Body of pancreas (tissue), 4 donors: ENCODE data around the gene HDAC7. TPM values are rescaled to one million over a fixed set of nuclear protein-coding genes. Genes with fewer than 3 reads are reported as not detected.

Source experiments
- ATAC-seq: fragments of 150-250 bp; one replicate; pipeline ENCODE4 v1.9.1; 2016
- DNase-seq, 4 donors: peaks; one replicate each; pipeline ENCODE4 v3.0.0-alpha.2; 2019
- H3K27ac ChIP-seq, 4 donors: fragments of 200-600 bp; sonication (generic); 1 replicate in 3 of 4; 2 replicates in 1 of 4; pipeline versions ENCODE4 v1.5.1 to v1.6.1; 2016 to 2019; ENCODE audit warnings: mild to moderate bottlenecking in 1 of 4, mixed read lengths in 1 of 4, moderate library complexity in 1 of 4
- H3K27me3 ChIP-seq, 2 donors: fragments of 200-600 bp; sonication (generic); one replicate each; pipeline ENCODE4 v1.6.0; 2016; ENCODE audit warnings: mild to moderate bottlenecking in 1 of 2
- H3K36me3 ChIP-seq, 2 donors: fragments of 200-600 bp; sonication (generic); replicated peaks in 1 of 2; 2 replicates each; pipeline ENCODE4 v1.5.1; 2016; ENCODE audit warnings: low read depth in 2 of 2; ENCODE audit not compliant: insufficient read depth in 1 of 2
- H3K4me1 ChIP-seq: fragments of 200-600 bp; sonication (generic); one replicate; pipeline ENCODE4 v1.6.0; 2016
- H3K4me3 ChIP-seq, 2 donors: fragments of 200-600 bp; sonication (generic); 1 replicate in 1 of 2; 2 replicates in 1 of 2; pipeline ENCODE4 v1.5.1; 2016 to 2019
- H3K9me3 ChIP-seq, 3 donors: fragments of 200-600 bp; sonication (generic); 1 replicate in 2 of 3; 2 replicates in 1 of 3; pipeline ENCODE4 v1.5.1; 2016
- POLR2A ChIP-seq, 3 donors: fragments of 450-650 bp; IDR thresholded peaks; one replicate each; pipeline ENCODE4 v1.6.1; 2016; ENCODE audit warnings: antibody characterized with exemption in 3 of 3, mild to moderate bottlenecking in 2 of 3
- WGBS, 2 donors: methylation state at CpG; one replicate each; pipeline ENCODE4 v1.1.5; 2017; 5-methylcytosine and 5-hydroxymethylcytosine counted together
- intact Hi-C: fragments of 100-400 bp; cut with DNase I; formaldehyde crosslinking; loops from one replicate; pipeline ENCODE4 v1.15.1; 2023
- total RNA-seq, 2 donors: library from RNA; depleted of rRNA; stranded (reverse); fragments of >200 nt; gene quantifications; one replicate each; pipeline ENCODE4 v1.1.0, GENCODE V29; 2016
- TF ChIP-seq, protein P1 (sequence below), 7 experiments: fragments of 450-650 bp in 4 of 7; fragments of 200-600 bp in 3 of 7; sonication (generic) in 3 of 7; IDR thresholded peaks; one replicate each; pipeline ENCODE4 v1.5.1; 2016 to 2019; ENCODE audit warnings: antibody characterized with exemption in 7 of 7

Gene HDAC7
- total RNA-seq, 2 donors from 2014 or later, result 26.2 to 26.7 TPM

- WGBS, 2 donors, result 24 to 33% methylated on average over 4 to 10 of the region's 10 CpGs
- intact Hi-C loops, result loop anchor here (5.0 kb wide), 1 partner anchor 56 kb away; no protein-coding TSS in a partner anchor
- TF ChIP-seq, protein P1, sequence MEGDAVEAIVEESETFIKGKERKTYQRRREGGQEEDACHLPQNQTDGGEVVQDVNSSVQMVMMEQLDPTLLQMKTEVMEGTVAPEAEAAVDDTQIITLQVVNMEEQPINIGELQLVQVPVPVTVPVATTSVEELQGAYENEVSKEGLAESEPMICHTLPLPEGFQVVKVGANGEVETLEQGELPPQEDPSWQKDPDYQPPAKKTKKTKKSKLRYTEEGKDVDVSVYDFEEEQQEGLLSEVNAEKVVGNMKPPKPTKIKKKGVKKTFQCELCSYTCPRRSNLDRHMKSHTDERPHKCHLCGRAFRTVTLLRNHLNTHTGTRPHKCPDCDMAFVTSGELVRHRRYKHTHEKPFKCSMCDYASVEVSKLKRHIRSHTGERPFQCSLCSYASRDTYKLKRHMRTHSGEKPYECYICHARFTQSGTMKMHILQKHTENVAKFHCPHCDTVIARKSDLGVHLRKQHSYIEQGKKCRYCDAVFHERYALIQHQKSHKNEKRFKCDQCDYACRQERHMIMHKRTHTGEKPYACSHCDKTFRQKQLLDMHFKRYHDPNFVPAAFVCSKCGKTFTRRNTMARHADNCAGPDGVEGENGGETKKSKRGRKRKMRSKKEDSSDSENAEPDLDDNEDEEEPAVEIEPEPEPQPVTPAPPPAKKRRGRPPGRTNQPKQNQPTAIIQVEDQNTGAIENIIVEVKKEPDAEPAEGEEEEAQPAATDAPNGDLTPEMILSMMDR (IDR thresholded peaks at IDR 0.05), result peak; percentile 21 to 45 (median 33)
- TF ChIP-seq POLR2A (IDR thresholded peaks at IDR 0.05), result no peak
- DNase-seq (peak in 3 of 4 donors; percentile 28 to 45 (median 44)), ATAC-seq (peak; percentile 51)
- Histone ChIP-seq H3K36me3 (no peaks in the 10 kb centered on the region), H3K4me1 (peaks cover 8% of the 10 kb centered on the region), H3K27me3 (no peaks in the 10 kb centered on the region), H3K4me3 (no peak overlapping the region), H3K9me3 (no peaks in the 10 kb centered on the region), H3K27ac (no peak overlapping the region)
These were observed 18.7 kb upstream of the HDAC7 start for GRCh38 chr12:47838286-47838931.

DNA sequence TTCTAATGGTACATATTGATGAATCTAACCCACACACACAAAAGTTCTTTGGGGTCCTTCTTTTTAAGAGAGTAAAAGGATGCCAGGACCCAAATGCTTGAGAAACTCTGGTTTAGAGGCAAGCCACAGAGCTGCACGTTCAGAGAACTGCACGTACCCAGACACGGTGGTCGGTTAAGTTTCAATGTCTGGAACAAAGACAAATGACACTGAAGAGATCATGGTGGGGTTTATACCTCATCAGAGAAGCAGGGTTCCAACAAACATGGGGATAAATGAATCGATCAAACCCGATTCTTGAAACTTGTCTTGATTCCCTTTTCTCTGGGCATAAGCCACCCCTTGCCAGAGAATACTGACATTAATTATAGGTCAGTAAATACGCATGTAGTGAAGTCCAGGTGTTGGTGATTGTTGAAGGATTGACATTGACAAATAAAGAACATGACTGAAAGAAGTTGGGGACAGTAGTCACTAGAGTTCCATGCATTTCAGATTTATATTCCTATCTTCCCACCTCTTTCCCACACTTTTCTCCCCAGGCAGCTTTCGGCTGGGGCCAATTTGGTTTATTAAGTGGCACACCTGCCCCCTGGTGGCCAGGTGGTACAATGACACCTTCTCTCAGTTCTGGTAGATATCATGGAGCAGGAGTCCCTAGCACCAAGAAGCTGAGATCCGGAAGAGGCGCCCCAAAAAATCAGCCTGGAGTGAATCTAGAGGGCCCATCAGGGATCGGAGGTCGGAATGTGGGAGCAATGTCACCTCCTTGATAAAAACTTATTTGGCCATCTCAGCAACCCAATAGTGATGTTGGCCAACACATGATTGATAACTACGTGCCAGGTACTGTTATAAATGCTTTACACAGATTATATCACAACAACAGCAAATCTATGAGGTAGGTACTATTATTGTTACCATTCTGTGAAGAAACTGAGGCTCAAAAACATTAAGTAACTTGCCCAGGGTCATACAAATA, 17.8 kb upstream of the HDAC7 start:
- DNase-seq, result peak; percentile 72 to 75 (median 74)
- no peaks in the 10 kb centered on the region for H3K36me3 ChIP-seq
- no peak overlapping the region for H3K27ac ChIP-seq
- no peaks in the 10 kb centered on the region for H3K9me3 ChIP-seq
- H3K4me3 ChIP-seq, result no peak overlapping the region
- H3K4me1 ChIP-seq, result peaks cover 8% of the 10 kb centered on the region
- intact Hi-C loops, result loop anchor here (5.0 kb wide), 1 partner anchor 55 kb away; no protein-coding TSS in a partner anchor
- peak; percentile 83 for ATAC-seq
- H3K27me3 ChIP-seq, result no peaks in the 10 kb centered on the region
- WGBS, 2 donors, result 42 to 50% methylated on average over 13 of the region's 13 CpGs
- TF ChIP-seq POLR2A (IDR thresholded peaks at IDR 0.05), result no peak
- TF ChIP-seq, protein P1 (IDR thresholded peaks at IDR 0.05), result peak; percentile 61 to 89 (median 86)

DNA sequence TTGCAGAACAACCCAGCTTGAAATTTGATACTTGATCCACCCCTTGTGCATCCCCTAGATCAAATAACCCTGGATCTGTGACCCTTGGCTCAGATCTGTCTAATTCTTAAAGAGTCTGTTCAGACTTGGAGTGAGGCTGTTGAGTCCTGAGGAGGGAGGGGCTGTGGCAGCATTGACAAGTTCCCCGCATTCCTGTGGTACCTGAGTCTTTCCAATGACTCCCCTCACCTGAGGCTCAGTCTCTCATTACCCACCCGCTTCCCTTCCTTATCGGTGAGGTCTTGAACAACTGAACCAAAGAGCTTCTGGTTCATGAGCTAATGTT, 16.1 kb upstream of the HDAC7 start:
- ATAC-seq (no peak), DNase-seq (no peak)
- intact Hi-C loops, result loop anchor here (5.0 kb wide), 1 partner anchor 53 kb away; no protein-coding TSS in a partner anchor
- Histone ChIP-seq H3K9me3 (no peaks in the 10 kb centered on the region), H3K27ac (no peak overlapping the region), H3K27me3 (no peaks in the 10 kb centered on the region), H3K4me3 (no peak overlapping the region), H3K36me3 (no peaks in the 10 kb centered on the region), H3K4me1 (peaks cover 8% of the 10 kb centered on the region)
- 79 to 82% methylated on average over 3 of the region's 3 CpGs for WGBS, 2 donors
- TF ChIP-seq, protein P1 (IDR thresholded peaks at IDR 0.05), result no peak
- TF ChIP-seq POLR2A (IDR thresholded peaks at IDR 0.05), result no peak

DNA sequence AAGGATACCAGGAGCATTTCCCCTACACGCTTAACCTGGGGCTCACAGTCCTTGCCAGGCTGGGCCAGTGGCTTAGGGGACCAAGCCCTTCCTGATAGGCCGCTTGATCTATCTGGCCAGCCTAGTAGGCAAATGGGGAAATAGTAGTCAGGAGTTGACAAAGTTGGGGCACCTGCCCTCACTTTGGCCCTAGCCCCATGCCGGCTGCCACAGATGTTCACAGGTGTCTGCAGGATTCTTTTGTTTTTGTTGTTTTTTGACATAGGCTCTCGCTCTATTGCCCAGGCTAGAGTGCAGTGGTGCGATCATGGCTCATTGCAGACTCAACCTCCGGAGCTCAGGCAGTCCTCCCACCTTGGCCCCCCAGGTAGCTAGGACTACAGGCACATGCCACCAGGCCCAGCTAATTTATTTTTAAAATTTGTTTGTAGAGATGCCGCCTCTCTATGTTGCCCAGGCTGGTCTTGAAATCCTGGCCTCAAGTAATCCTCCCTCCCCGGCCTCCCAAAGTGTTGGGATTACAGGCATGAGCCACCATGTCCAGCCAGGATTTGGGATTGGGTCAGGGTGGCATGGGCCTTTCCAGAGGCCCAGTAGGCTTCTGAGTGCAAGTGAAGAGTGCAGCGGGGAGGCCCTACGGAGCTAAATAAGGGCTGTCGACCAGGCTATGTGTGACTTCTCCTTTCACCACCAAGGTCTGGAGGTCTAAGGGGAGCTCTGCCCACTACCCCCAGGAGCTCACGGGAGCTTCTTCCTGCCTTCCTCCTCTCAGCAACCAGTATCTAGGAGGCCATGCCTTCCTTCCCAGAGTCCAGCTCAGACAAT, 15.5 kb upstream of the HDAC7 start:
- WGBS, 2 donors, result 80 to 85% methylated on average over 10 to 12 of the region's 12 CpGs
- intact Hi-C loops, result loop anchor here (5.0 kb wide), 1 partner anchor 53 kb away; no protein-coding TSS in a partner anchor
- Histone ChIP-seq H3K4me3 (no peak overlapping the region), H3K27ac (no peak overlapping the region), H3K9me3 (no peaks in the 10 kb centered on the region), H3K36me3 (no peaks in the 10 kb centered on the region), H3K27me3 (no peaks in the 10 kb centered on the region), H3K4me1 (peaks cover 8% of the 10 kb centered on the region)
- TF ChIP-seq, protein P1 (IDR thresholded peaks at IDR 0.05), result no peak
- no peak for TF ChIP-seq POLR2A (IDR thresholded peaks at IDR 0.05)
- DNase-seq, result no peak
- no peak for ATAC-seq
